CD8-positive, alpha-beta memory T cell (primary cell): Measurements from ENCODE around the gene MAP7D1. TPM values are rescaled to one million over a fixed set of nuclear protein-coding genes. Genes with fewer than 3 reads are reported as not detected.

ENCODE experiments used
- CTCF ChIA-PET: fragments of 350-600 bp; sonication (Branson Sonifier 250); formaldehyde crosslinking; loops from one replicate; lab custom pipeline; 2021; ENCODE audit warnings: antibody characterized with exemption; lab: Charles Lee
- POLR2A ChIA-PET: fragments of 350-600 bp; sonication (Branson Sonifier 250); formaldehyde crosslinking; loops from one replicate; lab custom pipeline; 2021; ENCODE audit warnings: antibody characterized with exemption; lab: Charles Lee
- DNase-seq, 5 donors: peaks; one replicate each; pipeline versions ENCODE4 v3.0.0 to v3.0.0-alpha.2; 2020 to 2022; ENCODE audit warnings: mixed read lengths in 1 of 5
- H3K27ac ChIP-seq: one replicate; pipeline ENCODE4 v1.7.0; 2013; ENCODE audit warnings: low read depth, mild to moderate bottlenecking, low read length, moderate library complexity
- H3K27me3 ChIP-seq: 2 replicates; pipeline ENCODE4 v1.7.0; 2013; ENCODE audit warnings: low read length, mild to moderate bottlenecking; ENCODE audit not compliant: insufficient read depth, poor library complexity, severe bottlenecking
- H3K36me3 ChIP-seq: 2 replicates; pipeline ENCODE4 v1.7.0; 2013; ENCODE audit warnings: mild to moderate bottlenecking, low read length, moderate library complexity; ENCODE audit not compliant: insufficient read depth
- H3K4me1 ChIP-seq: 2 replicates; pipeline ENCODE4 v1.7.0; 2013; ENCODE audit warnings: mild to moderate bottlenecking, low read length, moderate library complexity; ENCODE audit not compliant: insufficient read depth
- H3K4me3 ChIP-seq: 2 replicates; pipeline ENCODE4 v1.7.0; 2013; ENCODE audit warnings: mild to moderate bottlenecking, low read length
- H3K9me3 ChIP-seq: 2 replicates; pipeline ENCODE4 v1.7.0; 2013; ENCODE audit warnings: mild to moderate bottlenecking, low read length
- H3K27ac Mint-ChIP-seq, 8 donors: one replicate each; pipeline ENCODE4 v1.8.0; 2020 to 2021; ENCODE audit warnings: mixed read lengths in 8 of 8, mild to moderate bottlenecking in 6 of 8, inconsistent platforms in 3 of 8, moderate library complexity in 3 of 8
- H3K27me3 Mint-ChIP-seq, 2 donors: one replicate each; pipeline ENCODE4 v1.8.0; 2020 to 2021; ENCODE audit warnings: mixed read lengths in 2 of 2, mild to moderate bottlenecking in 1 of 2, moderate library complexity in 1 of 2
- H3K36me3 Mint-ChIP-seq, 3 donors: one replicate each; pipeline ENCODE4 v1.8.0; 2020 to 2021; ENCODE audit warnings: mixed read lengths in 3 of 3, inconsistent platforms in 1 of 3, mild to moderate bottlenecking in 1 of 3
- H3K4me1 Mint-ChIP-seq, 3 donors: one replicate each; pipeline ENCODE4 v1.8.0; 2020 to 2021; ENCODE audit warnings: mixed read lengths in 3 of 3, inconsistent platforms in 1 of 3, mild to moderate bottlenecking in 1 of 3
- H3K4me3 Mint-ChIP-seq, 7 donors: one replicate each; pipeline ENCODE4 v1.8.0; 2020 to 2021; ENCODE audit warnings: mixed read lengths in 7 of 7, mild to moderate bottlenecking in 6 of 7, moderate library complexity in 4 of 7, inconsistent platforms in 2 of 7
- H3K9me3 Mint-ChIP-seq, 5 donors: one replicate each; pipeline ENCODE4 v1.8.0; 2020 to 2022; ENCODE audit warnings: mixed read lengths in 5 of 5, mild to moderate bottlenecking in 3 of 5, moderate library complexity in 2 of 5, inconsistent platforms in 1 of 5
- polyA plus RNA-seq: library from polyadenylated mRNA; unstranded; fragments of 300-500 nt; fragmentation: Illumina TruSeq; gene quantifications from one replicate; pipeline ENCODE4 v1.2.3, GENCODE V29; 2021
- total RNA-seq, 2 experiments: library from RNA; stranded (reverse); gene quantifications; one replicate each; pipeline ENCODE4 v1.2.3, GENCODE V29; 2021

MAP7D1 gene
- total and polyA plus RNA-seq, 3 experiments from 2014 or later, result 55.4 to 185 (median 183) TPM

DNA sequence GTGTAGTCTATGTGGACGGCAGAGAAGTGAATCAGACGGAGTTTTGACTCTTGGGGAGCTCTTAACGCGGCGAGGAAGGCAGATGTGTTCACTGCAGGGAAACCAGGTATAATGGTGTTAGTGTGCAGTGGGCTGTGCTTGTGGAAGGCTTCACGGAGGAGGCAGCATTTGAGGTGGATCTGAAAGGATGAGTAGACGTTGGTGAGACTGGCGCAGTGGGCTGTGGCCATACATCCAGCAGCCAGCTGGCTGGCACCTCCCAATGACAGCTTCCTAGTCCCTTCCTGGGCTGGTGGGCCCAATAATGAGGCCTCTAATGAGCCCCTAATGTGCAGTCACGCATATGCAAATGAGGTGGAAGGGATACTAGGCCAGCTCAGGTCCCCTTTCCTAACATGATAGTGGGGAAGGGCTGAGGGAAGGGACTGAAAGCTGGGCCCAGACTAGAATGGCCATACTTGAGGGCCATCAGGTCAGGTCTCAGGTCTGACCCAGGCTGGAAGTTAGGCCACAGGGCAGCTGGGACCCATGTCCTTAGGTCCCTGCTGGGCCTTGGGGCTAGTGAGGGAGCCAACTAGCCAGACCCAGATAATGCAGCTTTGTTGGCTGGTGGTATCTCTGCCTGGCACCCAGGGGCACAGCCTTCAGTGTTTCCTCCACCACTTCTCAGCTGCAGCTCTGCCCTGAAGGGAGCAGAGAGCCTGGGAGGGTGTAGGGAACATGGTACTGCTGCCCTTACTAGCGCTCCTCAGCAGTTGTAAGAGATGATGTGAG lies 3.8 kb downstream of the MAP7D1 start:
- Mint-ChIP-seq H3K9me3 (no peaks in the 10 kb centered on the region), H3K27ac (peak overlapping the region; percentile 62 to 99 (median 95)), H3K27me3 (no peaks in the 10 kb centered on the region), H3K4me3 (peak overlapping the region; percentile 81 to 90 (median 85)), H3K36me3 (peaks cover 0 to 42% (median 7%) of the 10 kb centered on the region in 3 donors), H3K4me1 (peaks cover 75 to 81% (median 76%) of the 10 kb centered on the region in 3 donors)
- ChIA-PET POLR2A (interaction anchor here (1.1 to 3.1 kb wide), 3 partner anchors 10 to 64 kb away, joined by 4 to 43 read pairs (median 19); partner anchors contain the start of genes THRAP3 and TRAPPC3), CTCF (interaction anchor here (1.2 to 15.1 kb wide), 7 partner anchors 10 to 123 kb away, joined by 3 to 113 read pairs (median 5); partner anchors contain the start of gene TRAPPC3)
- peak overlapping the region; percentile 87 for H3K27ac ChIP-seq
- no peaks in the 10 kb centered on the region for H3K9me3 ChIP-seq
- H3K4me1 ChIP-seq, result peaks cover 74% of the 10 kb centered on the region
- H3K4me3 ChIP-seq, result peak overlapping the region; percentile 78
- no peaks in the 10 kb centered on the region for H3K27me3 ChIP-seq
- DNase-seq, result no peak
- H3K36me3 ChIP-seq, result no peaks in the 10 kb centered on the region

DNA sequence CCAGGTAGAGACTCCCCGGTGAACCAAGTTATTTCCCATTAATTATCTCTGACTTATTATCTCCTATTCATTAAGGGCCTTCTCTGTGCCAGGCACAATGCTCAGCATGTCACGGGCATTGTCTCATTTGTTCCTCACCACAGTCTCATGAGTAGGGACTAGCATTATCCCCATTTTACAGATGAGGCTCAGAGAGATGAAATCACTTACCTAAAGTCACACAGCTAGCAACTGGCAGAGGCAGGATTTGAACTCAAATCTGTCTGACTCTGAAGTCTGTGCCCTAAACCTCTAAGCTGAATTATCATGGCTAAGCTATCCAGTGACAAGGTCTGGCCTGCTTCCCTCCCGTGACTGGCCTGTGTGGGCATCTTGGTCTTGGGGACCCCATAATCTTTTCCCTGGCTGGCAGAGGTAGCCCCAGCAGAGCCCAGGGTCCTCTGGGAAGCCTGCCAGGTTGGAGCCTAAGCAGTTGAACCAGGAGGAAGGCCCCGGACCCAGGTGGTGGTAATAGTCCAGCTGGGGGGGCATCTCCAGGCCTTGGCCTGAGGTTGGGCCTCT lies 4.5 kb downstream of the MAP7D1 start:
- CTCF ChIA-PET, result interaction anchor here (1.2 to 15.1 kb wide), 7 partner anchors 10 to 146 kb away, joined by 3 to 113 read pairs (median 5); partner anchors contain the start of genes SH3D21 and TRAPPC3
- no peaks in the 10 kb centered on the region for H3K27me3 Mint-ChIP-seq
- Histone ChIP-seq H3K27me3 (no peaks in the 10 kb centered on the region), H3K36me3 (no peaks in the 10 kb centered on the region), H3K27ac (peak overlapping the region; percentile 87), H3K9me3 (no peaks in the 10 kb centered on the region), H3K4me1 (peaks cover 72% of the 10 kb centered on the region), H3K4me3 (peak overlapping the region; percentile 78)
- H3K27ac Mint-ChIP-seq, result peak overlapping the region; percentile 62 to 99 (median 95)
- POLR2A ChIA-PET, result interaction anchor here (1.1 to 3.1 kb wide), 3 partner anchors 10 to 64 kb away, joined by 4 to 43 read pairs (median 19); partner anchors contain the start of genes THRAP3 and TRAPPC3
- peaks cover 72 to 77% (median 76%) of the 10 kb centered on the region in 3 donors for H3K4me1 Mint-ChIP-seq
- peaks cover 0 to 43% (median 8%) of the 10 kb centered on the region in 3 donors for H3K36me3 Mint-ChIP-seq
- no peaks in the 10 kb centered on the region for H3K9me3 Mint-ChIP-seq
- DNase-seq, result no peak
- H3K4me3 Mint-ChIP-seq, result peak overlapping the region; percentile 81 to 90 (median 85)

DNA sequence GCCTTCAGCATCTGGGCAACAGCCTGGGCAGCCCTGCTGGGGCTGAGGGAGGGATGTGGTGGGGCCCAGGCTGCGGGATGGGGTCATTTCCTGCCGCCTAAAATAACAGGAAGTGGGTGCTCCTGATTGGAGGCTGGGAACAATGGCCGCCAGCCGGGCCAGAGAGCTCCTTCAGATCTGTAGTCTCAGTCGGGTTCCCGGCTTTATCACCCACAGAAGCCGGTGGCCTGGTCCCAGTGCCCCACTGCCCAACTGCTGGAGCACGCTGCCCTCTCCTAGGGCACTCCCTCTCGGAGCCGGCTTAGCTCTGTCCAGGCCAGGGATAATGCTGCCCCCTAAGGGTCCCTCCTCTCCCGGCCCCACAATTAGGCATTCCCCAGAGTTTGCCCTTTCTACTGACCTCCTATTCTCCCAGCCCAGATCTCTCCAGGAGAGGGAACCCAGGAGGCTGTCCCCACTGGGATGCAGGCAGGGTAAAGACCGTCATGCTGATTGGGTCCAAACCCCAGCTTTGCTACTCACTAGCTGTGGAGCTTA lies 5.1 kb downstream of the MAP7D1 start:
- H3K9me3 ChIP-seq, result no peaks in the 10 kb centered on the region
- H3K4me3 Mint-ChIP-seq, result peak overlapping the region; percentile 81 to 90 (median 85)
- H3K4me1 Mint-ChIP-seq, result peaks cover 74 to 79% (median 78%) of the 10 kb centered on the region in 3 donors
- ChIA-PET POLR2A (interaction anchor here (1.1 to 3.1 kb wide), 3 partner anchors 11 to 63 kb away, joined by 3 to 43 read pairs (median 19); partner anchors contain the start of genes THRAP3 and TRAPPC3), CTCF (interaction anchor here (1.1 to 15.1 kb wide), 8 partner anchors 9 to 145 kb away, joined by 3 to 113 read pairs (median 4); partner anchors contain the start of genes SH3D21 and TRAPPC3)
- H3K27me3 Mint-ChIP-seq, result no peaks in the 10 kb centered on the region
- H3K9me3 Mint-ChIP-seq, result no peaks in the 10 kb centered on the region
- no peaks in the 10 kb centered on the region for H3K27me3 ChIP-seq
- H3K36me3 Mint-ChIP-seq, result peaks cover 0 to 45% (median 8%) of the 10 kb centered on the region in 3 donors
- H3K4me1 ChIP-seq, result peaks cover 75% of the 10 kb centered on the region
- H3K36me3 ChIP-seq, result no peaks in the 10 kb centered on the region
- H3K27ac ChIP-seq, result peak overlapping the region; percentile 87
- peak overlapping the region; percentile 78 for H3K4me3 ChIP-seq
- H3K27ac Mint-ChIP-seq, result peak overlapping the region; percentile 90 to 99 (median 95)
- peak; percentile 45 to 77 (median 66) for DNase-seq

DNA sequence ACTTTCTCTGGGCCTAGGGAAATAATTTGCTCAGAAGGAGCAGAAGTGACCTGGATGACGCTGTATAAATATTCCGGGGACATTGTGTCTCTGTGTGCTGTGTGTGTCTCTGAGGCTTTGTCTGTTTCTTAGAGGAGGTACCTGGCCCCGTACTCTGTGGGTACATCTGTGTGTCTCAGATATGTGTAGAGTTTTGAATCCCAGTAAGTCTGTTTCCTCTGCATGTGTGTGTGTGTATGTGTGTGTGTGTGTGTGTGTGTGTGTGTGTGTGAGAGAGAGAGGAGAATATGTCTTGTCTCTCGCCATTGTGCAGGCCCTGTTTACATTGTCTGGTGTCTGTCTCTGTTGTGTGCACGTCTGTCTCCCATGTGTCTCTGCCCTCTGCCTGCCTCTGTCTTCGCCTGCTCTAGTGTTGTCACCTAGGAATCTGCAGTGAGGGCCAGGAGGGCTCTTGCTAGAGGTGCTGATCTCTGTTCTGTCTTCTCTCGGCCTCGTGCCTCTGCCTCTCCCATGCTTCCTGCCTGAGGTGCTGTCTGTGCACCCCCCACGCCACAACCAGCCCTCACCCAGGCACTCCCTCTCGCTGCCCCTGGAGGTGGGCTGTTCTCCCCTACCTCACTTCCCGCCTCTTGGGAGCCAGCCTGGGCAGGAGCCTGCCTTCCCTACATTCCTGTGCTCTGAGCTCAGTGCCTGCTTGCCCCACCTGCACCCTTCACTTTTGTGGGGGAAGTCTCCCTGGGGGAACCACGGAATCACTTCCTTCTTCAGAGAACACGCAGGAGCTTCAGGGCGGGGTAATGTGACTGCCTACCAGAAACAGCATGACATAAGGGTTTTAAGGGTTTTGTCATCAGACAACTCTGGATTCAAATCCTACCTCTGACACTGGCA lies 5.9 kb downstream of the MAP7D1 start:
- ChIA-PET POLR2A (interaction anchor here (1.1 to 3.1 kb wide), 5 partner anchors 12 to 63 kb away, joined by 3 to 43 read pairs (median 10); partner anchors contain the start of genes THRAP3 and TRAPPC3), CTCF (interaction anchor here (1.1 to 15.1 kb wide), 9 partner anchors 8 to 144 kb away, joined by 3 to 113 read pairs (median 4); partner anchors contain the start of genes SH3D21 and TRAPPC3)
- Mint-ChIP-seq H3K36me3 (peaks cover 0 to 48% (median 8%) of the 10 kb centered on the region in 3 donors), H3K4me3 (peak overlapping the region; percentile 81 to 90 (median 85)), H3K27me3 (no peaks in the 10 kb centered on the region), H3K27ac (peak overlapping the region; percentile 90 to 99 (median 95)), H3K4me1 (peaks cover 80 to 85% (median 85%) of the 10 kb centered on the region in 3 donors), H3K9me3 (no peaks in the 10 kb centered on the region)
- H3K27ac ChIP-seq, result peak overlapping the region; percentile 87
- no peaks in the 10 kb centered on the region for H3K36me3 ChIP-seq
- no peaks in the 10 kb centered on the region for H3K27me3 ChIP-seq
- H3K4me1 ChIP-seq, result peaks cover 83% of the 10 kb centered on the region
- peak; percentile 30 to 76 (median 55) for DNase-seq
- H3K4me3 ChIP-seq, result peak overlapping the region; percentile 78
- H3K9me3 ChIP-seq, result no peaks in the 10 kb centered on the region

DNA sequence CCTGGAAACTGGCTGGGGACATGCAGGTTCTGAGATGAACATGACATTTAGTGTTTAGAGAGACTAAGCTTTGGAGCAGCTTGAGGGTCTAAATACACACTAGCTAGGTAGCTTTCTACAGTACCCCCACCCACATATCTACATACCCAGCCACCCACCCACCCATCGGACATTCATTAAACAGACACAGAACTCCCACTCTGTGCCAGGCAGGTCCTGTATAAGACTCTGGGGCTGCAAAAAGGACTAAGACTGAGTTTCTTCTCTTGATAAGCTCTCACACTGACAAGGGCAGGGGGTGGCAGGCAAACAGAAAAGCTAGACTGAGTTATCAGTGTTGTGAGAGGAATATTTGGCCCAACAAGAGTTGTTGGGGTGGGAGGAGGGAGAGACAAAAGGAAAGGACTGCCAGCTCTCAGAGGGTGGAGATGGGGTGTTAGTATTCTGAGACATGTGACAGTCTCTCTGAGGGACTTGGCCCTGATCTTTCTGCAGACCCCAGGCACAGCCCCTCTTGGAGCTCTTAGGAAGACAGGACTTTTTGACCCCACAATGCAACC lies 6.8 kb downstream of the MAP7D1 start:
- ChIA-PET CTCF (interaction anchor here (1.3 to 15.1 kb wide), 5 partner anchors 12 to 123 kb away, joined by 3 to 113 read pairs (median 4); partner anchors contain the start of gene TRAPPC3), POLR2A (interaction anchor here (1.3 kb wide), 2 partner anchors 13 to 62 kb away, joined by 4 to 10 read pairs; partner anchors contain the start of gene TRAPPC3)
- Histone ChIP-seq H3K36me3 (peaks cover 5% of the 10 kb centered on the region), H3K4me3 (peak overlapping the region; percentile 78), H3K4me1 (peaks cover 86% of the 10 kb centered on the region), H3K27me3 (no peaks in the 10 kb centered on the region), H3K9me3 (no peaks in the 10 kb centered on the region), H3K27ac (peak overlapping the region; percentile 87)
- H3K4me3 Mint-ChIP-seq, result peak overlapping the region in 6 of 7 donors; percentile 81 to 90 (median 84)
- H3K27ac Mint-ChIP-seq, result peak overlapping the region; percentile 90 to 99 (median 95)
- peaks cover 78 to 87% (median 84%) of the 10 kb centered on the region in 3 donors for H3K4me1 Mint-ChIP-seq
- H3K27me3 Mint-ChIP-seq, result no peaks in the 10 kb centered on the region
- no peak for DNase-seq
- H3K36me3 Mint-ChIP-seq, result peaks cover 0 to 46% (median 8%) of the 10 kb centered on the region in 3 donors
- no peaks in the 10 kb centered on the region for H3K9me3 Mint-ChIP-seq

DNA sequence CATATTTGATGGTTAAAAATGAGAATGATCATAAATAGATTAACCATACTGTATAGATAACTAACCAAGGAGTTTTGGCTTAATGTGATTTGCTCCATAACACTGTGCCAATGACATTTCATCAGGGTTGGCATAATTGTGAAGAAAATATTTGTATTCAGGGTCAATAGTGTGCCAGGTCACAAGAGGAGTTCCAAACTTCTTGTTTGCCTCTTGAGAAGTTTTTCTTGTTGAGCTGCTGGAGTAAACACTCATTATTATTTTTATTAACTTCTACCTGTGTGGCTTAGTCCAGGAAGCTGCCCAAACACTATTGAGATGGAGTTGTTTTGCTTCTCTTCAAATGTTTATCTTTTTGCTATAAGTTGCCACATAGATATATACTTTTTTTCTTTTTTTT lies 7.5 kb downstream of the MAP7D1 start:
- Histone ChIP-seq H3K27me3 (no peaks in the 10 kb centered on the region), H3K4me1 (peaks cover 80% of the 10 kb centered on the region), H3K27ac (no peak overlapping the region), H3K36me3 (peaks cover 6% of the 10 kb centered on the region), H3K4me3 (no peak overlapping the region), H3K9me3 (no peaks in the 10 kb centered on the region)
- POLR2A ChIA-PET, result interaction anchor here (1.3 kb wide), 1 partner anchor 14 kb away, joined by 10 read pairs; the partner anchor contains the start of gene TRAPPC3
- Mint-ChIP-seq H3K27ac (peak overlapping the region; percentile 39 to 99 (median 95)), H3K27me3 (no peaks in the 10 kb centered on the region), H3K9me3 (no peaks in the 10 kb centered on the region), H3K4me1 (peaks cover 74 to 85% (median 81%) of the 10 kb centered on the region in 3 donors), H3K4me3 (peak overlapping the region in 4 of 7 donors; percentile 54 to 84 (median 58)), H3K36me3 (peaks cover 0 to 44% (median 8%) of the 10 kb centered on the region in 3 donors)
- CTCF ChIA-PET, result interaction anchor here (1.8 to 15.1 kb wide), 4 partner anchors 13 to 30 kb away, joined by 4 to 113 read pairs (median 46); partner anchors contain the start of gene TRAPPC3
- no peak for DNase-seq
